Endothelial cell of umbilical vein (primary cell): ENCODE data around the gene TICAM2. TPM values are rescaled to one million over a fixed set of nuclear protein-coding genes. Genes with fewer than 3 reads are reported as not detected.

Experiments
- BruUV-seq: library from RNA; stranded (reverse); fragments of 400-500 nt; replicated peaks from 2 replicates; lab custom pipeline; 2021; lab: Mats Ljungman, UMichigan
- CTCF ChIA-PET: fragments of 300-600, 350-600 bp; sonication (Branson Sonifier 250); formaldehyde crosslinking; loops from one replicate; lab custom pipeline; 2021; ENCODE audit warnings: antibody characterized with exemption, inconsistent platforms; lab: Charles Lee
- POLR2A ChIA-PET: fragments of 300-600, 350-600 bp; sonication (Branson Sonifier 250); formaldehyde crosslinking; loops from one replicate; lab custom pipeline; 2021; ENCODE audit warnings: antibody characterized with exemption, inconsistent platforms; lab: Charles Lee
- DNase-seq: peaks from one replicate; pipeline ENCODE4 v3.0.0-alpha.2; 2011; ENCODE audit warnings: low read depth, low spot score
- FAIRE-seq: peaks from 2 replicates; lab custom pipeline; 2011; peaks lifted over from hg19 to GRCh38; lab: Jason Lieb, UNC
- H2AFZ ChIP-seq: 2 replicates; pipeline ENCODE4 v1.6.0; 2012; ENCODE audit warnings: low read depth, low read length, control low read depth, inconsistent platforms
- H3K27ac ChIP-seq: 2 replicates; pipeline ENCODE4 v1.5.1; 2011; ENCODE audit warnings: low read depth, mild to moderate bottlenecking, control low read depth, low read length, moderate library complexity; ENCODE audit not compliant: insufficient read depth
- H3K27me3 ChIP-seq, 2 experiments: 2 replicates each; pipeline versions ENCODE4 v1.6.0 to v1.6.1; 2011; ENCODE audit warnings: low read length in 2 of 2, mixed read lengths in 1 of 2; ENCODE audit not compliant: control insufficient read depth in 2 of 2, insufficient read depth in 2 of 2
- H3K36me3 ChIP-seq, 2 experiments: 2 replicates in 1 of 2; 3 replicates in 1 of 2; pipeline ENCODE4 v1.5.1; 2011; ENCODE audit warnings: low read length in 2 of 2, mild to moderate bottlenecking in 1 of 2, moderate library complexity in 1 of 2; ENCODE audit not compliant: control insufficient read depth in 2 of 2, insufficient read depth in 2 of 2; ENCODE audit errors: extremely low read depth in 1 of 2
- H3K4me1 ChIP-seq: 3 replicates; pipeline ENCODE4 v1.5.1; 2011; ENCODE audit warnings: mild to moderate bottlenecking, low read length; ENCODE audit not compliant: control insufficient read depth, insufficient read depth; ENCODE audit errors: extremely low read depth
- H3K4me2 ChIP-seq: 2 replicates; pipeline ENCODE4 v1.6.1; 2011; ENCODE audit warnings: low read length, control low read depth, mixed read lengths; ENCODE audit not compliant: insufficient read depth
- H3K4me3 ChIP-seq, 3 experiments: fragments of 200-600 bp in 1 of 3; sonication (generic), shearing (Covaris generic) in 1 of 3; replicated peaks in 1 of 3; 2 replicates each; pipeline ENCODE4 v1.5.1; 2011 to 2016; ENCODE audit warnings: control low read depth in 3 of 3, low read length in 3 of 3, mild to moderate bottlenecking in 2 of 3, inconsistent platforms in 1 of 3, low read depth in 1 of 3, moderate library complexity in 1 of 3; ENCODE audit not compliant: insufficient read depth in 1 of 3
- H3K79me2 ChIP-seq: 2 replicates; pipeline ENCODE4 v1.6.0; 2012; ENCODE audit warnings: low read length, inconsistent platforms; ENCODE audit not compliant: control insufficient read depth, insufficient read depth
- H3K9ac ChIP-seq: replicated peaks from 2 replicates; pipeline ENCODE3; 2011; ENCODE audit warnings: low read length, control low read depth; ENCODE audit not compliant: insufficient read depth; ENCODE audit errors: extremely low read depth
- H3K9me1 ChIP-seq: replicated peaks from 3 replicates; pipeline ENCODE4 v1.6.0; 2011; ENCODE audit warnings: mild to moderate bottlenecking, low read length; ENCODE audit not compliant: control insufficient read depth, insufficient read depth; ENCODE audit errors: extremely low read depth
- H3K9me3 ChIP-seq: replicated peaks from 2 replicates; pipeline ENCODE4 v1.5.1; 2012; ENCODE audit warnings: low read length, inconsistent platforms; ENCODE audit not compliant: control insufficient read depth, insufficient read depth
- H4K20me1 ChIP-seq: replicated peaks from 2 replicates; pipeline ENCODE3; 2011; ENCODE audit warnings: mild to moderate bottlenecking, low read length; ENCODE audit not compliant: control insufficient read depth, insufficient read depth; ENCODE audit errors: extremely low read depth
- EZH2 ChIP-seq: IDR thresholded peaks from 2 replicates; pipeline ENCODE4 v1.6.1; 2012; ENCODE audit warnings: borderline replicate concordance, low read depth, mild to moderate bottlenecking, moderate library complexity, low read length, inconsistent platforms; ENCODE audit not compliant: severe bottlenecking
- FOS ChIP-seq: IDR thresholded peaks from 2 replicates; pipeline ENCODE4 v1.6.1; 2011; ENCODE audit warnings: mild to moderate bottlenecking, low read length, moderate library complexity, borderline replicate concordance; ENCODE audit not compliant: insufficient read depth
- GATA2 ChIP-seq: IDR thresholded peaks from 2 replicates; pipeline ENCODE4 v1.7.0; 2011; ENCODE audit warnings: low read depth, mild to moderate bottlenecking, moderate library complexity, mixed read lengths, low read length; ENCODE audit not compliant: insufficient read length, insufficient read depth
- JUN ChIP-seq: IDR thresholded peaks from 2 replicates; pipeline ENCODE4 v1.6.1; 2011; ENCODE audit warnings: borderline replicate concordance, low read depth; ENCODE audit not compliant: insufficient read length, insufficient read depth
- MYC ChIP-seq: IDR thresholded peaks from one replicate; pipeline ENCODE4 v1.6.1; 2011; ENCODE audit warnings: mild to moderate bottlenecking, low read depth, low read length
- POLR2A ChIP-seq: IDR thresholded peaks from 2 replicates; pipeline ENCODE4 v1.6.1; 2012; ENCODE audit warnings: low read depth, mild to moderate bottlenecking, control low read depth, low read length
- POLR2AphosphoS5 ChIP-seq: IDR thresholded peaks from 2 replicates; pipeline ENCODE4 v1.6.1; 2012; ENCODE audit warnings: low read depth, mild to moderate bottlenecking, control low read depth, low read length, moderate library complexity; ENCODE audit not compliant: insufficient read depth
- dilution Hi-C: fragments of 300-500 bp; cut with MboI; formaldehyde crosslinking; loops from one replicate; pipeline ENCODE4 v1.15.0; 2019; ENCODE audit warnings: low sequenced_read_pairs; ENCODE audit not compliant: extremely low pct_ligation_motif_present
- intact Hi-C: fragments of 100-400 bp; cut with micrococcal nuclease; formaldehyde crosslinking; loops from one replicate; pipeline ENCODE4 v1.10.0; 2022
- polyA plus RNA-seq, 4 experiments: library from polyadenylated mRNA; depleted of rRNA in 3 of 4; stranded (reverse) in 3 of 4; unstranded in 1 of 4; fragments of >200 nt; gene quantifications; 2 replicates each; pipeline versions ENCODE4 v1.2.1 to v1.2.3, GENCODE V29; 2011 to 2012; ENCODE audit warnings: missing spikeins in 1 of 4
- total RNA-seq: library from RNA; stranded (reverse); gene quantifications from 2 replicates; pipeline ENCODE4 v1.2.3, GENCODE V29; 2021
- TF ChIP-seq, protein P1 (sequence below), 2 donors: IDR thresholded peaks; 1 replicate in 1 of 2; 2 replicates in 1 of 2; pipeline ENCODE4 v1.5.1; 2011; ENCODE audit warnings: low read length in 2 of 2, mild to moderate bottlenecking in 2 of 2, moderate library complexity in 2 of 2, control low read depth in 1 of 2, inconsistent platforms in 1 of 2, low read depth in 1 of 2; ENCODE audit not compliant: insufficient read depth in 1 of 2; ENCODE audit errors: extremely low read depth in 1 of 2
- TF ChIP-seq, protein P2 (sequence below): IDR thresholded peaks from 2 replicates; pipeline ENCODE4 v1.6.1; 2011; ENCODE audit not compliant: insufficient read depth, insufficient read length

The TICAM2 gene
- total and polyA plus RNA-seq, 2 donors (not counting 3 experiments of a cell fraction or from before 2014, with no cell fraction given) = 0.18 to 3.5 TPM

DNA sequence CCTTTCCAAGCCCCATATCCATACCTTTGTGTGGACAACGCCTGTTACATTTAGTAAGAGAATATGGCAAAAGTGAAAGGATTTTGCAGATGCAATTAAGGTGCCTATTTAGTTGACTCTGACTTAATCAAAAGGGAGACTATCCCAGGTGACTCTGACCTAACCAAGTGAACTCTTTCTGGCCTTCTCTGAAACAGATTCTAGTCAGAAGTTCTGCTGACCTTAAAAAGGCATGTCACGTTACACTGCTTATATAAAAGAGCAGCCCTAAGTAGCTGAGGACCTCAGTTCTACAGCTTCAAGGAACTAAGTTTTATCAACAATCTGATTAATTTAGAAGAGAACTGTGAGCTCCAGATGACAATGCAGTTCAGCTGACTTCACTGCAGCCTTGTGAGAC is 5.7 kb upstream of the TICAM2 start:
- no peaks in the 10 kb centered on the region for H3K9me3 ChIP-seq
- BruUV-seq = no TSS peak
- DNase-seq = no peak
- no peaks in the 10 kb centered on the region for H3K9me1 ChIP-seq
- peaks cover 0 to 3% of the 10 kb centered on the region in 2 experiments for H3K36me3 ChIP-seq
- H3K27ac ChIP-seq = no peak overlapping the region
- H3K4me1 ChIP-seq = no peaks in the 10 kb centered on the region
- no peaks in the 10 kb centered on the region for H4K20me1 ChIP-seq
- TF ChIP-seq FOS (no peak), EZH2 (no peak), POLR2AphosphoS5 (no peak), JUN (no peak), MYC (no peak), GATA2 (no peak), POLR2A (no peak)
- TF ChIP-seq, protein P1, sequence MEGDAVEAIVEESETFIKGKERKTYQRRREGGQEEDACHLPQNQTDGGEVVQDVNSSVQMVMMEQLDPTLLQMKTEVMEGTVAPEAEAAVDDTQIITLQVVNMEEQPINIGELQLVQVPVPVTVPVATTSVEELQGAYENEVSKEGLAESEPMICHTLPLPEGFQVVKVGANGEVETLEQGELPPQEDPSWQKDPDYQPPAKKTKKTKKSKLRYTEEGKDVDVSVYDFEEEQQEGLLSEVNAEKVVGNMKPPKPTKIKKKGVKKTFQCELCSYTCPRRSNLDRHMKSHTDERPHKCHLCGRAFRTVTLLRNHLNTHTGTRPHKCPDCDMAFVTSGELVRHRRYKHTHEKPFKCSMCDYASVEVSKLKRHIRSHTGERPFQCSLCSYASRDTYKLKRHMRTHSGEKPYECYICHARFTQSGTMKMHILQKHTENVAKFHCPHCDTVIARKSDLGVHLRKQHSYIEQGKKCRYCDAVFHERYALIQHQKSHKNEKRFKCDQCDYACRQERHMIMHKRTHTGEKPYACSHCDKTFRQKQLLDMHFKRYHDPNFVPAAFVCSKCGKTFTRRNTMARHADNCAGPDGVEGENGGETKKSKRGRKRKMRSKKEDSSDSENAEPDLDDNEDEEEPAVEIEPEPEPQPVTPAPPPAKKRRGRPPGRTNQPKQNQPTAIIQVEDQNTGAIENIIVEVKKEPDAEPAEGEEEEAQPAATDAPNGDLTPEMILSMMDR (IDR thresholded peaks at IDR 0.05; ENCODE audit: extremely low read depth in 1 of 2, insufficient read depth in 1 of 2, low read depth in 1 of 2, low read length in 2 of 2) = no peak
- TF ChIP-seq, protein P2, sequence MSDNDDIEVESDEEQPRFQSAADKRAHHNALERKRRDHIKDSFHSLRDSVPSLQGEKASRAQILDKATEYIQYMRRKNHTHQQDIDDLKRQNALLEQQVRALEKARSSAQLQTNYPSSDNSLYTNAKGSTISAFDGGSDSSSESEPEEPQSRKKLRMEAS = no peak
- H3K4me3 ChIP-seq = no peak overlapping the region
- H3K79me2 ChIP-seq = peaks cover 4% of the 10 kb centered on the region
- dilution Hi-C loops (no loop called here), intact Hi-C loops (no loop called here)
- H3K4me2 ChIP-seq = no peak overlapping the region
- no peak for FAIRE-seq
- no peaks in the 10 kb centered on the region for H3K27me3 ChIP-seq
- H2AFZ ChIP-seq = no peak overlapping the region
- ChIA-PET POLR2A (no interaction called here), CTCF (no interaction called here)
- no peak overlapping the region for H3K9ac ChIP-seq
